Ramos (cell line): ENCODE data around the gene HERPUD1.
"Not testable (repeated sequence)": the region's sequence is repeated elsewhere in the genome, so short reads cannot be mapped to it uniquely, and the experiment has no call there.

Experiments
- in situ Hi-C: fragments of 300-500 bp; cut with MboI; formaldehyde crosslinking; loops from one replicate; pipeline ENCODE4 v1.14.3; 2022; ENCODE audit warnings: low sequenced_read_pairs; ENCODE audit not compliant: unreplicated experiment

Gene HERPUD1, protein sequence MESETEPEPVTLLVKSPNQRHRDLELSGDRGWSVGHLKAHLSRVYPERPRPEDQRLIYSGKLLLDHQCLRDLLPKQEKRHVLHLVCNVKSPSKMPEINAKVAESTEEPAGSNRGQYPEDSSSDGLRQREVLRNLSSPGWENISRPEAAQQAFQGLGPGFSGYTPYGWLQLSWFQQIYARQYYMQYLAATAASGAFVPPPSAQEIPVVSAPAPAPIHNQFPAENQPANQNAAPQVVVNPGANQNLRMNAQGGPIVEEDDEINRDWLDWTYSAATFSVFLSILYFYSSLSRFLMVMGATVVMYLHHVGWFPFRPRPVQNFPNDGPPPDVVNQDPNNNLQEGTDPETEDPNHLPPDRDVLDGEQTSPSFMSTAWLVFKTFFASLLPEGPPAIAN

DNA sequence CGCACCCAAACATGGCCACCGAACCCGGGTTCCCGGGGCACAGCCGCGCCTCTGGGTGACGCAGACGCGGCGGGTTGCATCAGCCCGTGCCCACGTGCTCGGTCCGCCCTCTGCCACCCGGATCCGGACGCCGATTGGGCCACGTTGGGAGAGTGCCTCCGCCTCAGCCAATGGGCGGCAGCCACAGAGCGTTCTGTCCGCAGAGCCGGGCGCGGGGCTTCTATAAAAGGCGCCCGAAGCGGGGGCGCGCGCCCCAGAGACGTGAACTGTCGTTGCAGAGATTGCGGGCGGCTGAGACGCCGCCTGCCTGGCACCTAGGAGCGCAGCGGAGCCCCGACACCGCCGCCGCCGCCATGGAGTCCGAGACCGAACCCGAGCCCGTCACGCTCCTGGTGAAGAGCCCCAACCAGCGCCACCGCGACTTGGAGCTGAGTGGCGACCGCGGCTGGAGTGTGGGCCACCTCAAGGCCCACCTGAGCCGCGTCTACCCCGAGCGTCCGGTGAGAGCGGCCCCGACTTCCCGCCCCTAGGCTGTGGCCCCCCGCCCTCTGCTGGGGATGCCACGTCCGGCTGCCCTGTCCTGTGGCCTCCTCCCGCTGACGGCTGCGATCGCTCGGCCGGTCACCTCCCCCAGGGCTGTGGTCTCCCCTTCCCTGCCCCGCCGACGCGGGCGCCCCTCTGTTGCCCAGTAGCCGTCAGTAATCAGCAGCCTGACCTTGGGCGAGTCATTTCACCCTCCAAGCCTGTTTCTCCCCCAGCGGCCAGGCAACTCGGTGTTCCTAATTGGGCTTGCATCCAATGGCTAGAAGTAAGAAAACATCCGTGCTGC is at the start of gene HERPUD1:
TSS of gene HERPUD1 (plus strand) at position 251 of the 829 bp plus-strand sequence. CDS start at position 354, 103 bp downstream.
- in situ Hi-C loops: no loop called here

DNA sequence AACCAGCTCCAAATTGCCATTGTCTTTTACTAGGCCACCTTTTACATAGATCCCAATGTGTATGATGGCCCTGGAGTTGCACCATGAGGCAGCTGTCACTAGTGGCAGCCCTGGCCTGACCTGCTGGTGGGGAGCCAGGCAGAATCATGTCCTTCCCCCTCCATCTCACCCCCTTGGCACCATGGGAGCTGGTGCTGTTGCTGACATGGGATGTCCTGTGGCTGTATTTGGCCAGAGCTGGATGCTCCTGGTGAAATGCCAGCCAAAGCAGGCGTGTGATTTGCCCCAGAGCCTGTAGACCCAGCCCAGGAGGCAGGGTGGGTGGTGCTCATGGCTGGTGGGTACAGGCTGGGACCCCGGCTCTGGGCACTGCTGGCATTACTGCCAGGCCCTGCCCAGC is 48.4 kb upstream of the HERPUD1 start:
- in situ Hi-C loops: no loop called here

DNA sequence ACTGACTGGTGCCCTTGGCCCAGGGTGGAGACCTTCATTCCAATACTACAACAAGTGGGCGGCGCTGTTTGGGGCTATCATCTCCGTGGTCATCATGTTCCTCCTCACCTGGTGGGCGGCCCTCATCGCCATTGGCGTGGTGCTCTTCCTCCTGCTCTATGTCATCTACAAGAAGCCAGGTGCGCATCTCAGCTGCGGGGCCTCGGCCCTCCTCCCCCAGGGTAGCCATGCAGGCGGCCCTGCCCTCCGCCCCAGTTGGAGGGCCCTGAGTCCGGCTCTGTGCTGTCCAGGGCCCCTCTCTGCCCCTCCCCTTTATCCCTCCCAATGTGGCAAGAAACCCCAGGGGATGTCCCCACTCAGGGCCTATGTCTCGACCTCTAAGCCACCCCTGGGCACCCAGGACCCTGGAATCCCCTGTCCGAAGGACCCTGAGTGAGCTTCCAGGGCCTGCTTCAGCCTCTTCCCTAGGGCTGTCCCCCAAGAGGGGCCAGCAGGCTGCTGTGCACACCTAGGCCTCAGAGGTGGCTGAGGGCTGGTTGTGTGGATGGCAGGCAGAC is 47.8 kb upstream of the HERPUD1 start:
- in situ Hi-C loops: no loop called here

DNA sequence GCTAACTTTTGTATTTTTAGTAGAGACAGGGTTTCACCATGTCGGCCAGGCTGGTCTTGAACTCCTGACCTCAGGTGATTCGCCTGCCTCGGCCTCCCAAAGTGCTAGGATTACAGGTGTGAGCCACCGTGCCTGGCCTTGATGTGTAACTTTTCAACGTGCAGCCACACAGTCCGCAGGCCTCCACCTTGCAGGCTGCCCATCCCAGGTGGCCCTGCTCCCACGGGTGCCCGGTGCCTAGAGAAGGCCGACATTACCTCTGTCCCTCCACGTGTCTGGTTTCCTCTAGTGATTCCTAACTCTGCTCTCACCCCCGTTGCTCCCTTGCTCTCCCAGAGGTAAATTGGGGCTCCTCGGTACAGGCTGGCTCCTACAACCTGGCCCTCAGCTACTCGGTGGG is 47.0 kb upstream of the HERPUD1 start:
- in situ Hi-C loops: not testable (repeated sequence)

DNA sequence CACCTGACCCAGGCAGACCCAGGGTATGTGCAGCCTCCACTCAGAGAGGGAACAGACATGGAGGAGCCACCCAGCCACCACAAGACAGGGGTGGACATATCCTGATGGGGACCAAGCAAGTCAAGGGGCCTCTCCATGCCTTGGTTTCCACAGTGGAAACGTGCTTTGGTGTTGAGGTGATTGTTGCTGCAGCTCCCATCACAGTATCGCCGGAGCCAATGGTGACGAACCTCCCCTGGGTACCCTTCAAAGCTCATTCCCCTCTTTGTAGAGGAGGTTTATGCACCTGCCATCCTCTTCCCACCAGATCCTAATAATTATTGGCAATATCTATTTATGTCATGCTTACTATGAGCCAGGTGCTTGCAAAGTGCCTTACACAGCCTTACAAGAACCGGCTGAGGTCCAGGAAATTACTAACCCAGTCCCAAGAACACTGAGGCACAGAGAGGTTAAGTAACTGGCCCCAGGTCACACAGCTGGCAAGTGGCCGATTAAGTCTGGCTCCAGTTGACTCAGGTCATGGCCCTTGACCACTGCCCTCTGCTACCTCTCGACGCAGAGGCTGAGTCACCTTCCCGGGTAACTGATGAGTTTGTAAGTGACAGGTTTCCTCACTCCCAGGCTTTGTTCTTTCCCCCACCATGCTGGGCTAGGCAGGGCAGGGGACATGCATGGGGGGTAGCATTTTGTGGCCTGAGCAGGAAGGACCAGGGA is 46.3 kb upstream of the HERPUD1 start:
- in situ Hi-C loops: no loop called here

DNA sequence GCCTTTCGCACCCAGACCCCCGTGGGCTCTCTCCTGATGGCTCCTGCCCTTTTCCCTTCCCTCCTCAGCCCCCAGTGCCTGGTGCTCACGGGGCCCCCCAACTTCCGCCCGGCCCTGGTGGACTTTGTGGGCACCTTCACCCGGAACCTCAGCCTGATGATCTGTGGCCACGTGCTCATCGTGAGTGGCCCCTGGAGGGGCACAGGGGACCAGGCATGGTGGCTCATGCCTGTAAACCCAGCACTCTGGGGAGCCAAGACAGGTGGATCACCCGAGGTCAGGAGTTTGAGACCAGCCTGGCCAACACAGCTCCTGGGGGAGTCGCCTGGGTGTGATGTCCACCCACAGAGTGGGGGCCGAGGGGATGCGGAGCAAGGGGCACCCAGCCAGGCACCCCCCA is 45.6 kb upstream of the HERPUD1 start:
- in situ Hi-C loops: no loop called here

DNA sequence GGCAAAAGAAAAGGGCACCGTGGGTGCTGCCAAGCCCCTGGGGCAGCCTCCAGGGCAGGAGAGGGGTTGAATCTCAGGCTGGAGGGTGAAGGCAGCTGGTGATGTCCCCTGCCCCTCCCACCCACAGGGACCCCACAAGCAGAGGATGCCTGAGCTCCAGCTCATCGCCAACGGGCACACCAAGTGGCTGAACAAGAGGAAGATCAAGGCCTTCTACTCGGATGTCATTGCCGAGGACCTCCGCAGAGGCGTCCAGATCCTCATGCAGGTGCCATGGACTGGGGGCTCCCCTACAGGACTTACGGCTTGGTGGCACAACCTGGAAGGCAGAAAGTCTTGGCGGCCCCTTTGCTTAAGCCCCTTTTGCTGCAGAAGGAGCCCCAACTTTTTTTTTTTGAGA is 45.1 kb upstream of the HERPUD1 start:
- in situ Hi-C loops: no loop called here

DNA sequence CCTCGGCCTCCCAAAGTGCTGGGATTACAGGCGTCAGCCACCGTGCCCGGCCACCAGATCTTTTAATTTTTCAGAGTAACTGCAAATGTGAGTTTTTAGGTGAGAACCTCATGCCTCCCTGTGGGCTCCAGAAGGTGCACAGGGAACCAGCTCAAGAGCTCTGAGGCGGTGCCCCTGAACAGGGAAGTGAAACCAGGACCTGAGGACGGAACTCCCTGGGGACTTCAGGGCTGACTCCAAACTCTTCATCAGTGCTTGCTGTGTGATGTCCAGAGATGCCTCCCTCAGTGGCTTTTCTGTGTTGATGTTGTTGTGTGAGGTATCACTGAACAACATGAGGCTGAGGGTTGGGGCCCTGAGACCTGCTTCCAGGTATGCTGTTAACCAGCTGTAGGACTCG is 43.1 kb upstream of the HERPUD1 start:
- in situ Hi-C loops: no loop called here

DNA sequence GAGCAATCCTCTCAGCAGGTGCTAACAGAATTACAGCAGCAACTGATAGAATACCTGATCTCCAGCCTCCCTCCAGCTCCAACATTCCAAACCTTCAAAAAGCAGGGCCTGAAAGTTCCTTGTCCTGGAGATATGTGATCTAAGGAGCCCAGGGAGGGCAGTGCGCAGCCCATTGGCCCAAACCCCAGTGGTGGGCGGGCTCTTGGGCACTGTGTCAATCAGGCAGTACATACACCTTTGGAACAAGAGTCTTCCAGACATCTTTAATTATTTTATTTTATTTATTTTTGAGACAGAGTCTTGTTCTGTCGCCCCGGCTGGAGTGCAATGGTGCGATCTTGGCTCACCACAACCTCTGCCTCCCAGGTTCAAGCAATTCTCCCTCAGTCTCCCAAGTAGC is 42.7 kb upstream of the HERPUD1 start:
- in situ Hi-C loops: no loop called here

DNA sequence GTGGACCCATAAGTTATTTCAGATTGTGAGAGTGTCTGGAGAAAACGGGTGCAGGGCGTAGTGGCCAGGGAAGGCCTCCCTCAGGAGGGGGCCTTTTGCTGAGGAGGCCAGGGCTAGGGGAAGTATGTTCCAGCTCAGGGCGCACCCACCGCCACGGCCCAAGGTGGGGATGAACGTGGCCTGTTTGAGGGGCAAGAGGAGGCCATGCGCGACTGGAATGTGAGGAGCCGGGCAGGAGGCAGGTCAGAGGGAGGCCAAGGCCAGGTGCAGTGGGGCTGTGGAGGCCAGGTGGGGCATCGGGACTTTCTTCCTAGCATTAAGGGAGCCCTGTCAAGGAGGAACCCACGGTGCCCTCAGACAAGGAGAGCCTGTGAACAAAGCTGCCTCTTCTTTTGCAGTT is 40.3 kb upstream of the HERPUD1 start:
- in situ Hi-C loops: no loop called here

DNA sequence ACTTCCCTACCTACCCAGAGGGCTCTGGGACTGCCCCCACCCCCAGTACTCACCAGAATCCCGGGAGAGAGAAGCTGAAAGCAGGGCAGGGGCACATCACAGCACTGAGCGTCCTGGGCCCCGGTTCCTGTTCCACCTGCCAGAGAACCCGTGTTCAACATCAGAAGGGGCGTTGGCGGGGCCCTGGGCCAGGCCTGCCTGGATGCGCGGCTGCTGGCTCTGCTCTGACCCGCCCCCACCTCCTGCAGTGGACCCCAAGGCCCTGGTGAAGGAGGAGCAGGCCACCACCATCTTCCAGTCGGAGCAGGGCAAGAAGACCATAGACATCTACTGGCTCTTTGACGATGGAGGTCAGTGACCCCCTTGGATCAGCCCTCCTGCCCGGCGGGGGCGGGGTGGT is 39.2 kb upstream of the HERPUD1 start:
- in situ Hi-C loops: no loop called here

DNA sequence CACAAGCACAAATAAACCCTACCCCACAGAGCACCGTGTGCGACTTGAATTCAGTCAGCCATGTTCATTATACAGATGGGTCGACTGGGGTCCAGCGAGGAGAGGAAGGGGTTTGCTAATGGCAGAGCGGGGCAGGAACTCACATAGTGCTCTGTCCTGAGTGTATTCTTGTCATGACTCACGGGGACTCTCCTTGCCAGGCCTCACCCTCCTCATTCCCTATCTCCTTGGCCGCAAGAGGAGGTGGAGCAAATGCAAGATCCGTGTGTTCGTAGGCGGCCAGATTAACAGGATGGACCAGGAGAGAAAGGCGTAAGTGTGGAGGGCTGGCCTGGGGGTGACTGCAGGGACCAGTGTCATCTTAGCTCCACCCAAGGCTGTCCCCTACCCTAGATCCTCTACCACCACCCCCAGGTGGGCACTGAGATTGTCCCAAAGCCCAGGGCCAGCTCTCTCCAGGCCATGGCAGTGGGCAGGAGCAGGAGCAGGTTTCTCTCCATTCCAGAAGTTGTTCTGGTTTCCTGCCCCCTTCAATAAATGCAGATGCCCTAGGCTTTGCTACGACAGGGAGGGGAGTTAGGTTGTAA is 37.5 kb upstream of the HERPUD1 start:
- in situ Hi-C loops: no loop called here

DNA sequence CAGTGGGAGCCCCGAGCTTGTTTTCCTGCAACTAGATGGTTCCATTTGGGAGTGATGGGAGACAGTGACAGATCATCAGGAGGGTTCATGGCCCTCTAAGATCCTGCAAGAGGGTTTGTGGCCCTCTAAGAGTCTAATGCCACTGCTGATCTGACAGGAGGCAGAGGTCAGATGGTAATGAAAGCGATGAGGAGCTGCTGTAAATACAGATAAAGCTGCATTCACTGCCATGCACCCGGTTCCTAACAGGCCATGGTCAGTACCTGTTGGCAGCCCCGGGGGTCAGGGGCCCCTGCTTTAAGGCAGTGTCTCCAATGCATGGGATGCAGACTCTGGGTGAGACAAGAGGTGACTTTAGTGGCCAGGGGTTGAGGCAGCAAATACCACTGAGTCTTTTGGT is 36.1 kb upstream of the HERPUD1 start:
- in situ Hi-C loops: no loop called here

DNA sequence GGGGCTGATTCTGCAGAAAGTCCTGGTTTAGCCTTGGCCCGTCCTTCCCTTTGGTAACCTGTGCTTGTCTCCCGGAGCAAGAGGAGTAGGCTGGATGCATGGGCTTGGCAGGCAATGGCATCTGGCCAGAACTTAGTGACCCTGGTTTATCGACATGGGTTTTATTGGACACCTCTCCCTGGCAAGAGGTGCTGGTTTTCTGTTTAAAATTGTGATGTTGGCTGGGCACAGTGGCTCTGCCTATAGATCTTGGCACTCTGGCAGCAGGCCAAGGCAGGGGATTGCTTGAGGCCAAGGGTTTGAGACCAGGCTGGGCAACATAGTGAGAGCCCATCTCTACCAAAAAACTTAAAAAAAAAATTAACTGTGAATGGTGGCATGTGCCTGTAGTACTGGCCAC is 35.7 kb upstream of the HERPUD1 start:
- in situ Hi-C loops: no loop called here

DNA sequence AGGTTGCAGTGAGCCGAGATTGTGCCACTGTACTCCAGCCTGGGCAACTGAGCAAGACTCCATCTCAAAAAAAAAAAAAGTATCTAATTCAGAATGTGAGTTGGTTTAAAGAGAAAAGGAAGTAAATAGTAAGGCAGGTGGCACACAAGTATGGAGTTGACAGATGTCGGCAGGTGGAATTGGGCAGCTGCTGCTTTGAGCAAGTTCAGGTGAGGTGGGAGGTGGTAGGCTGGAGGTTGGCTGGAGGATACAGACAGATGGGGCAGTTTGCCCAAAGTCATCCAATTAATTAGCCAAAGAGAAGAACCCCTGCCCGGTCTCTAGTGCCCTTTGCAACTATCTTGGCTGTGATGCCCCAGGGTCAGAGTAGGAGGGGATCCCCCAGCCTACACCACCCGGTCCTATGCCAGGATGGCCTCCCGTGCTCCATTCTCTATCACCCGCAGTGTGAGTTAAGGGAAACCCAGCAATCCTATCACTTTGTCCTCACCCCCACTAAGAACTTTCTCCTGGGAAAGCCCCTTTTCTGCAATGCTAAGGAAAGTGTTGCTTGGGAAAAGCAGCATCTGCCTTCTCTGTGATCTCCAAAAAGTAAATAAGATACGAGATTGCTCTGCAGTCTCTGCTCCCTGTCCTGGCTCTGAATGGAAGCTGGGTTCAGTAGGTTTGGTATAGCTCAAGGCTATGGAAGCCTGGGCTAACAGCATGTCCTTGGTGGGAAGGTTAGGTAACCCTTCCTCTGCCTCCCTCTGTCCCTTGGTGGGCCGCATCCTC is 34.7 kb upstream of the HERPUD1 start:
- in situ Hi-C loops: no loop called here

DNA sequence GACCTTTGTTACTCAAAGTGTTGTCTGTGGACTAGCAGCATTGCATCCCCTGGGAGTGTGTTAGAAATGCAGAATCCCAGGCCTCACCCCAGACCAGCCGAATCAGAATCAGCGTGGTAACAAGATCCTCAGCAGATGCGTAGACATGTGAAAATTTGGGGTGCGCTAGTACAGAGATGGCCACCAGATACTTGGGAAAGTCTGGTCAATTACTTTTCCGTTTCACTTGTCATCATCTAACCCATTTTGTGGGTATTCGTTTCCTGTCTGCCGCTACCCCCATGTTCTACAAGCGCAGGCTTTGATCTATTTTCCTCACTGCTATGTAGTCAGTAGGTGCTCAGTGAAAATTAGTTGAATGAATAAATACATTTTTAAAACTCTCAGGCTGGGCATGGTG is 33.1 kb upstream of the HERPUD1 start:
- in situ Hi-C loops: no loop called here

DNA sequence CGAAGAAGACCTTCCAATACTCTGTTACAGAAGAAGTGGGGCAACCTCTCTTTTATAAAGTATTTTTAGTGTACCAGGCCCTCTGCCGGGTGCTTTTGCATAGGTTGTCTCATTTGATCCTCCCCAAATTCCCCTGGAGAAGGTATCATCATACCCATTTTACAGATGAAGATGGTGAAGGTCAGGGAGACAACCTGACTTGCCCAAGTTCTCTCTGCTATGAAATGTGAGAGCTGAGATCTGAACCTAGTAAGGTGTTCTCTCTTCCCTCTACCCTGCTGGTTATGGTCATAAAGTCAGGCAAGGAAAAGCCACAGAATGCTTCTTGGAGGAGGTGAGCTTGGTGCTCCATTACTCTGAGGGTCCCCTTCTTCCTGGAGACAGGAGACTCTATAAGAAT is 28.1 kb upstream of the HERPUD1 start:
- in situ Hi-C loops: no loop called here

DNA sequence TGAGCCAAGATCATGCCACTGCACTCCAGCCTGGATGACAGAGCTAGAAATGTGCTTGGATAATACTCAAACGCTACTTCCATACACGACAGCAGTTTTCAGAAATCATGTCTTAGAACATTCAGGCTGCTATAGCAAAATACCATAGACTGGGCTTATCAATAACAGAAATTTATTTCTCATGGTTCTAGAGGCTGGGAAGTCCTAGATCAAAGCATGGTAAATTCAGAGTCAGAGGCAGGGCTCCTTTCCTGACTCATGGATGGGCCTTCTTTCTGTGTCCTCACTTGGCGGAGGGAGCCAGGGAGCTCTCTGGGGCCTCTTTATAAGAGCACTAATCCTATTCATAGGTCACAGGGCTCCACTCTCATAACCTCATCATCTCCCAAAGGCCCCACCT is 24.5 kb upstream of the HERPUD1 start:
- in situ Hi-C loops: no loop called here

DNA sequence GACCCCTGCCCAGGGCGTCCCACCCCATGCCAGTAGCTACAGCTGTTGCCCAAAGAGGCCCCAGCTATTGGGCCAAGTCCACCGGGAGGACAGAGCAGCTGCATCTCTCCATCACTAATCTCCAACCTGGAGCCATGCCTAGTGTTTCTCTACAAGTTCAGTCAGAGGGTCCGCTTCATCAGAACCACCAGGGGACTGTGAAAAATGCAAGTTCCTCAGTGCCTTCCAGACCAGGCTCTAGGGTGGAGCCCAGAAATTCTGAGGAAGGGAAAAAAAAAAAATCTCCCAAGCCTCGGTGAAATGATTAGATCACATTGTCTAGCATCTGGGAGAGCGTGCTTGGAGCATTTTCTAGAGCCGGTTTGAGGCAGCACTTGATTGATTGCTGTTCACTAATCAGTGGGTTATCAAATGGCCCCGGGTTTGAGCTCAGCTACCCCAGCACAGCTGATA is 22.4 kb upstream of the HERPUD1 start:
- in situ Hi-C loops: no loop called here
